Hematopoietic multipotent progenitor cell treated with erythropoietin and hydrocortisone succinate and interleukin-3 and kit ligand, for 8 days (in vitro differentiated cells): Measurements from ENCODE around the gene TTC28.

Experiments used
- DNase-seq: peaks from one replicate; pipeline ENCODE4 v3.0.0-alpha.2; 2015

TTC28 gene

GRCh38 chr22:28346308-28346707 lies 333.3 kb downstream of the TTC28 start:
- DNase-seq = no peak

DNA sequence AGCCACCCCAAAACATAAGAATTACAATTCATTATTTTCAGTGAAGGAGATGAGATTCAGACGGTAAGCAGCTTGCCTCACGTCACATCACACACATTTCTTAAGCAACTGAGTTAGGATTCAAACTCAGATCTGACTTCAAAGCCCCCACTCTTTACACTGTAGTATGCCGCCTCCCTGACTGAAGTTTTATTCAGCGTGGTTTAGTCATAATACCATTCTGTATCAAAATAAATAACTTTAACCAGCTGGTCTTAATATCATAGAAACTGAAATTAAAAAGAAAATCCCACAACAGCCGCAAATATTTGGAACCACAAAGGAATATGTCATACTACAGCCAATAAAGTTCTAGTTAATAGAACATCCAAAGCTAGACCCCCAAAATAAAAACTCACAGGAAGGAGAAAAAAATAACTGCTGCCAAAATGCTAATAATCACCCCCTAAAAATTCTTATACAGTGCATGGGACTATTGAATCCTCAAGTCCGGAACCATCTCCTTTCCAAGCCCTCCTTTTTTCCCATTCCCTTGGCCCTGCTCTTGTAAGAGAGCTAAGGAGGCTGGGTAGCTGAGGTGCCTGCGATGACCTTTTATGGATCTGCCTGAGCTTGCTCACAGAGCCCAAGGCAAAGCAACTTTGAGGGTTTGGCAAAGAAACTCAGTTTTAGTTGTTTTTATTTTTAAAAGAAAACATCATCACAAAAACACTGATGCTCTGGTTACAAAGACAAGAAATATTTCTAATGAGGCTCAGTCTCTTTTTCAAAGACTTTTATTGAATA lies 334.5 kb downstream of the TTC28 start:
- DNase-seq = no peak

DNA sequence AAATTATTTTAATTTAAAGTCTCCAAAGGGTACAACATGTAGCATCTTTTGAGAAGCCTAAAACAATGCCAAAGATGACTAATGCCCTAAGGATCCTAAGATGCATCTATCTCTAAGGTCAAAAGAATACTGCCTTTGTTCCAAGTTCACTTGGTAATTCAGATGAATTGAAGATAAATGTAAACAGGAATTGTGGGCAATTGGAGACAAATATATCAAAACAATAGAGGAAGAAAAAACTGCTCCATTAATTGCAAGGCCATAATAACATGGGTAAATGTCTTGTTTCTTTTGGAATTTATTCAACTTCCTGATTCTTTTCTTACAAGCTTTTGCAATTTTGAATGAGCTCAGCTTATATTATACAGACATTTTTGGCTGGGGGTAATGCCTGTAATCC lies 338.6 kb downstream of the TTC28 start:
- DNase-seq = no peak

GRCh38 chr22:28333088-28333487 lies 346.6 kb downstream of the TTC28 start:
- no peak for DNase-seq

DNA sequence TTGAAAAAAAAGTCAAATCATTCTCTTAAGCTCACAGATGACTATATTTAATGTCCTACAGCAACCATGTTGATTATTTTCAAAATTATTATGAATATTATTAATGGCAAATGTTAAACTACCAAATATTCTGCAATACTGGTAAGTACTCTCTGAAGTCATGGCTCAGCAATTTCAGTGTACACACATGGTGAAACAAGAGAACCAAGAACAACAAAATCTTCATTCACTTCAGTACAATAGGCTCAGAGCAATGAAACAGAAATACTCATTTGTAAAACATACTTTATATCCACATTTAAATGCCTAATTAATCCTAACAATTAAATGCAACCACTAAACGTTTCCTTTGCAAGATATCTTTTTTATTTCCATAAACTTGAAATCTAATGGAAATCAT lies 347.2 kb downstream of the TTC28 start:
- DNase-seq = no peak

- no peak for DNase-seq
Observed at GRCh38 chr22:28331695-28332094, 347.9 kb downstream of the TTC28 start.

- no peak for DNase-seq
Observed at GRCh38 chr22:28329186-28330073, 350.2 kb downstream of the TTC28 start.

- no peak for DNase-seq
Observed at GRCh38 chr22:28328756-28329155, 350.9 kb downstream of the TTC28 start.

- peak; percentile 84 for DNase-seq
Observed at GRCh38 chr22:28316014-28316413, 363.6 kb downstream of the TTC28 start.

DNA sequence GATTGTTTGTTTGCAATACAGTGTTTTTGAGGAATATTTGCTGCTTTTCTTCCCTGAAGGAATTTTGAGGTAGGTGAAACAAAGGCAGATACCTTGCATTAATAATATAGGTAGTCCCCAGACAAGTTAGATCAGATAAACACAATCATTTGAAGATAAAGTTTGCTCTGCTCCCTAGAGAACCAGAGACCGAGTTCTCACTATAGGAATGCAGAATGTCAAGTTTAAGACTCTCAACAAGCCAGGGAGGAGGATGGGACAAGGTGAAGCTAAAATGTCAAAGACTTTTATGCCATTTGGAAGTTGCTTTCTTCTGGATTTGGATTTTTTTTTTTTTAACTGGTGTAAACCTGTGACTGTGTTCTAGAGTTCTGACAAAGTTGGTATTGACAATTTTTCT lies 364.7 kb downstream of the TTC28 start:
- no peak for DNase-seq

DNA sequence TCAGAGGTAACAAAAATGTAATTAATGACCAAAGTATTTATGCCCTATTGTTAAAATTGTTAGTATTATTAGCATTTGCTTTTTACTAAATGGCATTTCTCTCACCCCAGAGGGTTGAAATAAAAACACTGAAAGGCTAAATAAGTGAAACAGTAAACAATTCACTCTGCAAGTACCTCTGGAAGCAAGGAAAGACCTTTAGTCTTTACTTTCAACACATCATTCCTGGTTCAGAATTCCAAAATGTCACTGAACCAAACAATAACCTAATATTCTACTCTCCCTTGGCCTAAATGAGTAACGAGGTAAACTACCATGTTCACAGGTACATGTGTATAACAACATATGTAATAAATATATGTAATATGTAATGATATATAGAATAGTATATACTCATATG lies 369.3 kb downstream of the TTC28 start:
- DNase-seq = no peak

- no peak for DNase-seq
Observed at GRCh38 chr22:28299753-28300152, 379.9 kb downstream of the TTC28 start.

GRCh38 chr22:28299309-28299708 lies 380.3 kb downstream of the TTC28 start:
- no peak for DNase-seq

DNA sequence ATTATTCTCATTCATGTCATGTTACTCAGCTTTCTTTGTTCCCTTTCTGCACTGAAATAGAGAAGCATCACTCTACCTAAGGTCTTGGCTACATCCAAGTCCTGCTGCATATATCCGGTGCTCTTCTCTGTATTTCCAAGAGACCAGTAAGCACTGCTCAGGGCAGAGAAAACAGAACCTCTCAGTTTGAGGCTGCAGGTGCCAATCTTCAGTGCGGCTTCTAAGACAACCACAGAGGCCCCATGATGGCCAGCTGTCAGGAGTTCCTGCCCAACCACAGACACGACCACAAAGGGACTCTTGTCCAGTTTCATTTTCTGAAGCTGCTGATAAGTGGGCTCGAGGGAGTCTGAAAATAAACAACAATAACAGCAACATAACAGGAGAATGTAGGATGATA lies 382.1 kb downstream of the TTC28 start:
- DNase-seq = peak; percentile 44

GRCh38 chr22:28296452-28296851 lies 383.2 kb downstream of the TTC28 start:
- DNase-seq = no peak

GRCh38 chr22:28283068-28283654 lies 396.5 kb downstream of the TTC28 start:
- no peak for DNase-seq

GRCh38 chr22:28282405-28283067 lies 397.1 kb downstream of the TTC28 start:
- DNase-seq = no peak

DNA sequence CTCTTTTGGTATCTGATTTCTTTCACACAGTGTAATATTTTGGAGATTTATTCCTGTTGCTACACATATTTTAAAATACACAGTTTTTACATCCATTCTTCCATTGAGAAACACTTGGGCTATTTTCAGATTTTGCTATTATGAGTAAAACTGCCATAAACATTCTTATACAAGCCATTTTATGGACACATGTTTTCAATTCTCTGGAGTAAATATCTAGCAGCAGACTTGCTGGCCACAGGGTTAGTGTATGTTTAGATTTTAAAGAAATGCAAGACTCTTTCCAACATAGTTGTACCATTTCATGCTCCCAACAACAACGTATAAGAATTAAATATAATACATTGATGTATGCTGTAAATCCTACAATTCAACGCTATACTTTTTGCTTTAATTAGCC lies 399.8 kb downstream of the TTC28 start:
- DNase-seq = no peak

DNA sequence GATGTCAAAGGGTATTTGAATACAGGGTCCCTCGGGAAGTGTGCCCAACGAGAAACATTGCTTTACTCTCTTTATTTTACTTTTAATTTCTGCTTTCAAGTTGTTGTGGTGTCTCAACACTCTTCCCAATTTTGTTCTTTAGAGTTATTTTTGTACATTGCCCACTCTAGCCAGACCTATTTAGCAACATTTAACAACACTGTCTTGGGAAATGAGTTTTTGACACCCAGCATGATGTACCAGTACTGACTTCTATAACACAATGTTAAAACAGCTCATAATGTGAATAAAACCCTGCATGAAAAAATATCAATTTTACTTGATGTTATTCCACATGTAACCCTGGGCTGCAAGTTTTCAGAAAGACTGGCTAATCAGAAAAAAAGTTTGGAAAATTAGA lies 410.4 kb downstream of the TTC28 start:
- DNase-seq = no peak

DNA sequence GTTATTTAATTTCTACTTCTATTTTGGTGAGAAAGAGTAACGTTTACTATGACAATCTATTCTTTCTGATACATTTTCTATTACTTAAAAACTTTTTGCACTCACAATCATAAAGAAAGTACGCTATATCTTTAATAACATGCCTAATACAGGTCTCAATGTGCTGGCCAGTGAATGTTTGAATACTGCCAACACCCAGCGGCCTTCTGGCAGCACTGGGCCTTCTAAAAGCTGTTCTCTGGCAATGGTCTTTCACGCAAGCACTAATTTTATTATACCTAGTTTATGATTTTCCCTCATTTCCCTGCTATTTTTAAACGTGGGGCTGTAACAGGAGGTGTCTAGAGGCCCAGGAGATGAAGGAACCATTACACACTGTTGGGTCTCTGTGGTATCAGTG lies 410.8 kb downstream of the TTC28 start:
- DNase-seq = no peak

- no peak for DNase-seq
Observed at GRCh38 chr22:28268171-28268570, 411.5 kb downstream of the TTC28 start.

DNA sequence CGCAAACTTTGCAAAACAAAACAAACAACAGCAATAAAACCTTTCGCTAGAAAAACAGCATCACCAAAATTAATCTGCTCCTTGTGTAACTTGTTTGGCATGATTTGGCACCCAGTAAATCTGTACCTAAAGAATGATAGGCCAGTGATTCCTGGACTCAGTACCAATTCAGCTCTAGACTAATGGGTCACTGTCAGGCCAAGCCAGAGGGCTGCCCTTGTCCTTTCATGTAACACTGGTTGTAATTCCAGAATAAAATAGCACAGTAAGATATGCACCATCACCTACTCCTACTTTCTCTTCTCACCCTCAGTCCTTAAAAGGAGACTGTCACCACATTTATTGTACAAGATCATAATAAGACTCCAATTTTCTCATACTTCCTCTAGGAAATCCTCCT lies 419.0 kb downstream of the TTC28 start:
- DNase-seq = no peak

DNA sequence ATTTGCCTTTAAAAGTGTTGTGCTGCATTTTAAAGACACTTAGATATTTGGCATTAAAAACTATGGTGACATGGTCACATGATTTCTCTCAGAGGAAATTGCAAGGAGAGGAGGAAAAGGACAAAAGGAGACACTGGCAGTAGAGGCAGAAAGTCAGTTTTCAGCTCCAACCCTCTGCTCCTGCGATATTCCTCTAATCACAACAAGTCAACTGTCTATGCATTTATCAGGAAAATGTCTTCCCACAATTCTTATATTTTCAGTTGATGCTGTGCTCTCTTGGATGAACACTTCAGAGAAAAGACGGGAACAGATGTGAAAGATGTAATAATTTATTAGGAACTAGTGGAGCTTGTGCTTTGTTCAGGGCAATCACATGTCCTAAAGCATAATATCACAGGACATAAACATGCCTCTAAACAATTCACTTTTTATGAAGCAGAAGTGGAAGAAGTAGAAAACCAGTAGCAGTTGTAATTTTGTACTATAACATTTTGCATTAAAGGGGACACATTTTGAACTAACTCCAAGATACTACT lies 419.8 kb downstream of the TTC28 start:
- no peak for DNase-seq
